Measurements from ENCODE around the gene WASL.

Gene WASL

DNA sequence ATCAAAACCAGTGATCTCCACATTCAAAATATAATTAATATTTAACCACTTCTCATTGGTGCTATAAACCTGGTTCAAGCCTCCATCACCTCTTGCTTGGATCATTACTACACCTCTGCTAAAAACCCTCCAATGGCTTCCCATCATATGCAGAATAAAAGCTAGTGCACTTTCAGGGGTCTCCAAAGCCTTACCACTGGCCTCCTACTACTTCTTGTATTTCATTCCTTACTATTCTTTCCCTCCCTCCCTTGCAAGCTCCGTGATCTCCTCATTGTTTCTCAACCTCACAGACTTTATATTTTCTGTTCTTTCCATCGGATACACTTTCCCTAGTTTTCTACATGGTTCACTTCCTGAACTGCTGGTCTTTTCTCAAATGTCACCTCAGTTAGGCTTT is 61.6 kb downstream of the WASL start:
- DNase-seq: no peak

- peak in 1 of 2 donors; percentile 50 for DNase-seq
Measured at GRCh38 chr7:123682690-123683089, 66.1 kb downstream of the WASL start.

- DNase-seq: no peak
Measured at GRCh38 chr7:123681561-123681960, 67.2 kb downstream of the WASL start.

GRCh38 chr7:123680580-123680979 is 68.2 kb downstream of the WASL start:
- no peak for DNase-seq

GRCh38 chr7:123679614-123680013 is 69.2 kb downstream of the WASL start:
- no peak for DNase-seq

GRCh38 chr7:123677061-123677715 is 71.6 kb downstream of the WASL start:
- no peak for DNase-seq

DNA sequence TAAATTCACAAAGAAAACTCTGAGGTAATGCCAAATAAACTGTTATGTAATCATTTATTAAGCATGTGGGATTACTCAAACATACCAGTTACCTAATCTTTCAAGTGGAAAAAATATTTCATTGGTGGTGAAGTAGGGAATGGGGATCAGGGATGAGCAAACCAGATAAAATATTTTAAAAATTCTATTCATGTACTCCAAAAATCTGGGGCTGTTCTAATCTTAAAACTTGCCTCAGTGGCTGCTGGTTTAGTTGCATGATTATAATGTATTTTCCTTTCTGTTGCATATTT is 73.7 kb downstream of the WASL start:
- DNase-seq: no peak

- DNase-seq: no peak
Measured at GRCh38 chr7:123674399-123675180, 74.2 kb downstream of the WASL start.

DNA sequence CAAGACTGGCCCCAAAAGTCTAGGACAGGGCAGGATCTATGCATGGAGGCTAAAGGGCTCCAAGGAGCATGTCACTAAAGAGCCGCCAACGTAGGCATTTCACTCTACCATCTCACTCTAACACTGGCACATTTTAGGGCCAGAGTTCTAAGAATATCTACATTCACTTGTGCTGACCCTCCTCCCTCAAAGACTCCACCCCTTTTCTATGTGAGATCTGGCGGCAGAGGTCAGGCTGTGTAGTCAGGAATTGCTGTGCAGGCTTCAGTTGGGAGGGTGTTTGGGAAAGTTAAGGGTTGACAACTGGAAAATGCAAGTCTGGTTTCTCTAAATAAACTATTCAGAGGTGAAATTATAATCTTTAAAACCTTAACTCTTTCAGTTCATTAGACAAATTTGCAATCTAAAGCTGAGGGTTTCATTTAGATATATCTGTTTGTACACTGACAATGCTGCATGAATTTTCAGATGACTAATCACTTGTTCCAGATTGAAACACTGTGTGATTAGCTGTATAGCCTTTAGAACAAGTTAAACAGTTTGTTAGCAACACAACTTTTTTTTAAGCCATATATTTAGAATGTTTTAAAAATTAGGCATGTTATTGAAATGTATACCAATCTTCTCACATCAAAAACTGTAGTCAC is 74.9 kb downstream of the WASL start:
- no peak for DNase-seq

DNA sequence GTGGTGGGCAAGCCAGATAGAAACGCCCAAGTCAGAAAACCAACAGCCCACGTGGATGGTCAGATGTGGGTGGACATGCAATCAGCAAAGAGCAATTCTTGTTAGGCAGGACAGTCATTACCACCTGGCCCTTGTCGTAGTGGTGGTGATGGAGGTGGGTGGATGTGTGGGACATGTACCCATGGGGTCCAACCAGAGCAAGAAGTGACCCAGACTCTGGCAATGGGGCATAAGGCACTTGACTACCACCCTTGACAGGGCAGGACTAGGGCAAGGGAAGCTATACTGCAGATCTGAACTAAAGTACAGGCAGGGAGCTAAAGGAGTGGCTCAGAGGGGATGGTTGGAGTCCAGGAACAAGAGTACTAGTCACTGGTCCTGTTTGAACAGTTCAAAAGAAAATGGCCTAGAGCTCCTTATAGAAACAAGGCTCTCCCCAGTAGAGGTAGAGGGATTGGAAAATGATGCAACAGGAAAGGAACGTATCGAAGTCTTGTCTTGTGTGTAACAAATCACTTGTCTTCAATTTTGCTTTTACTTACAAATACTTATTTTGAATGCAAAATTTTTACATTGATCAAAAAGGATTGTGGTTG is 75.6 kb downstream of the WASL start:
- DNase-seq: no peak

GRCh38 chr7:123669485-123669884 is 79.3 kb downstream of the WASL start:
- no peak for DNase-seq

- DNase-seq: no peak
Measured at GRCh38 chr7:123666492-123666891, 82.3 kb downstream of the WASL start.

- no peak for DNase-seq
Measured at GRCh38 chr7:123665896-123666295, 82.9 kb downstream of the WASL start.

DNA sequence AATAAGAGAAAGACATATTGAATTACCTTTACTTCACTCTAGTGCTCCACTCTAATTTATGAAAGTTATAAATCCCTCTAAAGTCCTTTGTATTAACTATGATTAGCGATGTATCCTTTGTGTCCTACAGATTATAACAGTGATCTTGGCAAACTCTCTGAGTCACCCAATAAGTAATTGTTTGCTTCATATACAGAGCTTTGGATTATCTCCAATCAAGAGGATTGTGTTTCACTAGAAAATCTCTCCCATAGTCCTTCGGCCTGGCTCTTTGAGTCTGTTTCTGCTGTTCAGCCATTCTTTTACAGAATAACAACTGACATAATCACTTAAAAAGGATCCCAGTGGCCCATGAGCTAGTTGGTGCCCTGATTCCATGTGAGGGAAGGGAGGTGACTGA is 83.6 kb downstream of the WASL start:
- no peak for DNase-seq

DNA sequence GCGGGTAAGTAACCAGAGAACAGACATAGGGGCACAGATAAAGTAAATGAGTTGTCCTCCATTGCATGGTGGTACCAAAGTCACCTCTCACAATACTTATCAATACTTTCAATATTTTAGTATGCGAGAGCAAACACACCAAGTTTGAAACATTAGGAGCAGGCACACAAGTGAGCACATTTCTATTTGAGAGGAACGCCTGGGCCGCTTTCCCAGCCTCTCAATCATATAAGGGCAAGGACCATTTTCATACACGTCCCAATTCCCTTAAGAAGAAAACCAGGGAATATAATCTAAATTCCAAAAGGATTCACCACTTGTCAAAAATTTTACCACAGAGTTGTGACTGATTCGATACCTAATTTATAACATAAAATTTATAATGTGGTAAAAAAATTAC is 85.6 kb downstream of the WASL start:
- DNase-seq: no peak

GRCh38 chr7:123662755-123663154 is 86.0 kb downstream of the WASL start:
- no peak for DNase-seq

DNA sequence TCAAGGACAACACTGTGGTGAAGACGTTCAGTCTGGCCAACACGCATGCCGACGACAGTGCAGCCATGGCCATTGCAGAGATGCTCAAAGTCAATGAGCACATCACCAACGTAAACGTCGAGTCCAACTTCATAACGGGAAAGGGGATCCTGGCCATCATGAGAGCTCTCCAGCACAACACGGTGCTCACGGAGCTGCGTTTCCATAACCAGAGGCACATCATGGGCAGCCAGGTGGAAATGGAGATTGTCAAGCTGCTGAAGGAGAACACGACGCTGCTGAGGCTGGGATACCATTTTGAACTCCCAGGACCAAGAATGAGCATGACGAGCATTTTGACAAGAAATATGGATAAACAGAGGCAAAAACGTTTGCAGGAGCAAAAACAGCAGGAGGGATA is 86.5 kb downstream of the WASL start:
- DNase-seq: no peak

GRCh38 chr7:123661765-123662164 is 87.0 kb downstream of the WASL start:
- DNase-seq: no peak

- DNase-seq: no peak
Measured at GRCh38 chr7:123660514-123661354, 88.1 kb downstream of the WASL start.

DNA sequence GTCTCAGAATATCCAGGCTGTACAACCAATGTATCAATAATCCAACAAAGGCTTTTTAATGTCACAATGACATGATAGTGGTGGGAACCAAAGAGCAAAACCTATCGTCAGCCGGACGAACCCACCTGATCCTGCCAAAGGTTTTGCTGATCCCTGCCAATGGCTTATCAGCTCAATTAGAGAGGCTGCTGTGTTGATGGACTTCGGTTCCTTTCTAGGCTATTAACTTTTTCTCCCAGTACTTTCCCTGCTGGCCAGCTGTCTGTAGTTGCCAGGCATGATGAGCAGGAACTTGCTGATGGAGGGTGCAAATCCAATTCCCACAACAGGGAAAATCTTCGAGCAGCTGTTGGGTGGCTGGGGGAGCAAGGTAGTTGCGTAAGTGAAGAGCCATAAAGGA is 90.8 kb downstream of the WASL start:
- DNase-seq: no peak

- DNase-seq: no peak
Measured at GRCh38 chr7:123657304-123657685, 91.5 kb downstream of the WASL start.

DNA sequence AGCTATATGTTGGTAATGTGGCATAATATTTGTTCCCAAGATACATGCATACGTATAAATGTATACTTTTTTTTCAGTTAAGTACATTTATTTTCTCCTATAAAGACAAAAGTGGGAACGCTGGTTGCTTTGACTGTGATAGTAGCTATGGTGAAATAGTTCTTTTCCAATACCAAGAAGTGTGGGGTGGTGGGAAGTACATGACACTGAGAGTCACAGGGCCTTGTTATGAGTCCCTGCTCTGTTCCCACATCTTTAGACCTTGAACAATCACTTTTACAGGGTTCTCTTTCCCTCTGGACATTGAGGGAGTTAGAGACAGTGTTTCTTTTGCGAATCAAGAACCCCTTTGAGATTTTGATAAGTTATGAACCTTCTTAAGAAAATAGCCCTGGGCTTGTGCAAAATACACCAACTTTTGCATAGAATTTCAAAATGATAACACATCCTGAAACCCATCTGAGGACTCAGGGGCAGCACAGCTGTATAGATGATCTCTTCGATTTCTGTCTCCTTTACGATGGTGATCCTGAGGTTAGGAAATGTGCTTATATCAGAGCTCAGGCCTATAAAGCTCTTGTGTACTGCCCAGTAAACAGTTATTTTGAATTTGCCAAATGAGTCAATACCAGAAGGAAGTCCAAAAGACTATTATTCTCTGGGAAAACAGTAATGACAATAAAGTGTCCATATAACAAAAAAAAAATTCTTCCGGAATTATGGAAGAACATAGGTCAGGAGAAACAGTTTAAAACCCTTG is 92.1 kb downstream of the WASL start:
- DNase-seq: no peak

Measured in hippocampal formation (tissue), 2 donors.